Iris pigment epithelial cell (primary cell): ENCODE measurements around the gene PTPN4.
"Not testable (repeated sequence)": the region's sequence is repeated elsewhere in the genome, so short reads cannot be mapped to it uniquely, and the experiment has no call there.

Source experiments
- DNase-seq: peaks from one replicate; pipeline ENCODE4 v3.0.0-alpha.2; 2011; ENCODE audit warnings: low read depth

Gene PTPN4

GRCh38 chr2:119943058-119943457, 183.3 kb downstream of the PTPN4 start:
- peak; percentile 36 for DNase-seq

GRCh38 chr2:119947535-119947934, 187.8 kb downstream of the PTPN4 start:
- DNase-seq = peak; percentile 3

GRCh38 chr2:119950966-119951365, 191.2 kb downstream of the PTPN4 start:
- peak; percentile 20 for DNase-seq

- peak; percentile 73 for DNase-seq
These were observed 199.0 kb downstream of the PTPN4 start for GRCh38 chr2:119958670-119959268.

GRCh38 chr2:119960821-119961220, 201.1 kb downstream of the PTPN4 start:
- peak; percentile 64 for DNase-seq

- no peak for DNase-seq
These were observed 222.2 kb downstream of the PTPN4 start for GRCh38 chr2:119981896-119982295.

- DNase-seq = no peak
These were observed 222.8 kb downstream of the PTPN4 start for GRCh38 chr2:119982506-119982905.

- no peak for DNase-seq
These were observed 223.4 kb downstream of the PTPN4 start for GRCh38 chr2:119983108-119983507.

GRCh38 chr2:119996148-119996547, 236.4 kb downstream of the PTPN4 start:
- DNase-seq = no peak

- not testable (repeated sequence) for DNase-seq
These were observed 237.5 kb downstream of the PTPN4 start for GRCh38 chr2:119996896-119997891.

GRCh38 chr2:120001471-120001870, 241.7 kb downstream of the PTPN4 start:
- DNase-seq = no peak

GRCh38 chr2:120004254-120004653, 244.5 kb downstream of the PTPN4 start:
- DNase-seq = no peak

- DNase-seq = no peak
These were observed 246.3 kb downstream of the PTPN4 start for GRCh38 chr2:120005834-120006521.

- no peak for DNase-seq
These were observed 248.1 kb downstream of the PTPN4 start for GRCh38 chr2:120007851-120008250.

GRCh38 chr2:120012363-120012762, 252.6 kb downstream of the PTPN4 start:
- no peak for DNase-seq

- DNase-seq = peak; percentile 98
These were observed 253.3 kb downstream of the PTPN4 start, which contains the start of gene EPB41L5 for GRCh38 chr2:120012771-120013596. TSS of gene EPB41L5 (plus strand) at chr2:120013077. CDS start at chr2:120019085, 6,008 bp downstream.

GRCh38 chr2:120013597-120014223, 254.0 kb downstream of the PTPN4 start:
- no peak for DNase-seq

- DNase-seq = no peak
These were observed 254.7 kb downstream of the PTPN4 start for GRCh38 chr2:120014226-120014980.

GRCh38 chr2:120016800-120017199, 257.1 kb downstream of the PTPN4 start:
- no peak for DNase-seq

GRCh38 chr2:120017201-120017600, 257.5 kb downstream of the PTPN4 start:
- peak; percentile 19 for DNase-seq
